SHP77 treated with DMSO at 0.1 percent for 48 hours (cell line): Measurements from ENCODE around the gene PRSS56.
"Not testable (repeated sequence)": the region's sequence is repeated elsewhere in the genome, so short reads cannot be mapped to it uniquely, and the experiment has no call there.

Source experiments
- DNase-seq: peaks from one replicate; lab custom pipeline; 2025; lab: John Stamatoyannopoulos, UW

PRSS56 gene

GRCh38 chr2:232525791-232526371, 5.7 kb downstream of the PRSS56 start, which contains the start of gene CHRND:
Gene CHRND, plus strand, starts transcription at chr2:232526160. Its CDS starts 56 bp downstream, at chr2:232526216.
- DNase-seq, result no peak

- no peak for DNase-seq
Measured at GRCh38 chr2:232526372-232526941, 6.3 kb downstream of the PRSS56 start.

- no peak for DNase-seq
Measured at GRCh38 chr2:232527905-232528470, 7.8 kb downstream of the PRSS56 start.

GRCh38 chr2:232528746-232529460, 8.7 kb downstream of the PRSS56 start:
- no peak for DNase-seq

GRCh38 chr2:232529806-232530547, 9.8 kb downstream of the PRSS56 start:
- no peak for DNase-seq

GRCh38 chr2:232530626-232531260, 10.6 kb downstream of the PRSS56 start:
- no peak for DNase-seq

- DNase-seq, result no peak
Measured at GRCh38 chr2:232532419-232532818, 12.2 kb downstream of the PRSS56 start.

GRCh38 chr2:232532821-232533220, 12.6 kb downstream of the PRSS56 start:
- DNase-seq, result not testable (repeated sequence)

- DNase-seq, result no peak
Measured at GRCh38 chr2:232533944-232534710, 13.9 kb downstream of the PRSS56 start.

- DNase-seq, result no peak
Measured at GRCh38 chr2:232534940-232535651, 14.9 kb downstream of the PRSS56 start.

GRCh38 chr2:232535761-232536530, 15.8 kb downstream of the PRSS56 start:
- DNase-seq, result no peak

GRCh38 chr2:232537079-232537478, 16.9 kb downstream of the PRSS56 start:
- no peak for DNase-seq

GRCh38 chr2:232537499-232537898, 17.3 kb downstream of the PRSS56 start:
- no peak for DNase-seq

- DNase-seq, result no peak
Measured at GRCh38 chr2:232538671-232539070, 18.5 kb downstream of the PRSS56 start.

GRCh38 chr2:232539298-232540231, 19.4 kb downstream of the PRSS56 start, which contains the start of gene CHRNG:
Gene CHRNG, plus strand, starts transcription at chr2:232539692. Its CDS starts 56 bp downstream, at chr2:232539748.
- DNase-seq, result no peak

- DNase-seq, result no peak
Measured at GRCh38 chr2:232540441-232541041, 20.4 kb downstream of the PRSS56 start.

- no peak for DNase-seq
Measured at GRCh38 chr2:232541195-232541960, 21.2 kb downstream of the PRSS56 start.
